CD14-positive monocyte (primary cell): Measurements from ENCODE around the gene SLC9A8. TPM values are rescaled to one million over a fixed set of nuclear protein-coding genes. Genes with fewer than 3 reads are reported as not detected.
A peak's percentile ranks its signal among the peaks of the same experiment; 100 is the strongest.

Source experiments
- DNase-seq, 3 donors: peaks; one replicate each; pipeline ENCODE4 v3.0.0-alpha.2; 2011 to 2022
- H2AFZ ChIP-seq: 2 replicates; pipeline ENCODE4 v1.6.0; 2012; ENCODE audit warnings: mild to moderate bottlenecking, low read depth, low read length, inconsistent platforms; ENCODE audit not compliant: insufficient read depth, poor library complexity, severe bottlenecking
- H3K27ac ChIP-seq, 2 donors: 1 replicate in 1 of 2; 2 replicates in 1 of 2; pipeline ENCODE4 v1.5.1; 2012 to 2013; ENCODE audit warnings: low read length in 2 of 2, control low read depth in 1 of 2, inconsistent platforms in 1 of 2, low read depth in 1 of 2, mild to moderate bottlenecking in 1 of 2
- H3K27me3 ChIP-seq, 2 donors: one replicate each; pipeline versions ENCODE4 v1.6.0 to v1.6.1; 2011 to 2013; ENCODE audit warnings: low read length in 2 of 2; ENCODE audit not compliant: control insufficient read depth in 2 of 2, insufficient read depth in 2 of 2
- H3K36me3 ChIP-seq, 2 donors: replicated peaks in 1 of 2; 1 replicate in 1 of 2; 2 replicates in 1 of 2; pipeline versions ENCODE4 v1.5.1 to v1.6.1; 2012 to 2013; ENCODE audit warnings: low read length in 2 of 2, control low read depth in 1 of 2, inconsistent platforms in 1 of 2, mild to moderate bottlenecking in 1 of 2; ENCODE audit not compliant: insufficient read depth in 2 of 2, control insufficient read depth in 1 of 2
- H3K4me1 ChIP-seq, 2 donors: 1 replicate in 1 of 2; 2 replicates in 1 of 2; pipeline versions ENCODE4 v1.5.1 to v1.6.1; 2012 to 2013; ENCODE audit warnings: low read length in 2 of 2, control low read depth in 1 of 2, inconsistent platforms in 1 of 2, mild to moderate bottlenecking in 1 of 2, moderate library complexity in 1 of 2; ENCODE audit not compliant: insufficient read depth in 2 of 2, control insufficient read depth in 1 of 2
- H3K4me2 ChIP-seq: replicated peaks from 2 replicates; pipeline ENCODE3; 2012; ENCODE audit warnings: low read length, moderate library complexity, mild to moderate bottlenecking; ENCODE audit not compliant: poor library complexity, severe bottlenecking; ENCODE audit errors: extremely low read depth
- H3K4me3 ChIP-seq, 3 experiments: fragments of 200-600 bp in 1 of 3; sonication (generic) in 1 of 3; replicated peaks in 1 of 3; 1 replicate in 2 of 3; 2 replicates in 1 of 3; pipeline ENCODE4 v1.5.1; 2011 to 2013; ENCODE audit warnings: low read length in 3 of 3, mild to moderate bottlenecking in 3 of 3, control low read depth in 2 of 3, low read depth in 2 of 3, inconsistent platforms in 1 of 3, moderate library complexity in 1 of 3
- H3K79me2 ChIP-seq: 2 replicates; pipeline ENCODE4 v1.6.0; 2012; ENCODE audit warnings: mild to moderate bottlenecking, control low read depth, inconsistent platforms, low read length, moderate library complexity; ENCODE audit not compliant: insufficient read depth
- H3K9ac ChIP-seq: 2 replicates; pipeline ENCODE4 v1.6.0; 2017; ENCODE audit warnings: low read length, mild to moderate bottlenecking; ENCODE audit not compliant: insufficient read depth, poor library complexity, severe bottlenecking
- H3K9me3 ChIP-seq, 2 donors: replicated peaks in 1 of 2; 1 replicate in 1 of 2; 2 replicates in 1 of 2; pipeline versions ENCODE4 v1.5.1 to v1.6.1; 2012 to 2013; ENCODE audit warnings: low read length in 2 of 2, control low read depth in 1 of 2; ENCODE audit not compliant: control insufficient read depth in 1 of 2, insufficient read depth in 1 of 2
- H4K20me1 ChIP-seq: 2 replicates; pipeline ENCODE4 v1.6.0; 2012; ENCODE audit warnings: mild to moderate bottlenecking, low read length, control low read depth, moderate library complexity; ENCODE audit not compliant: insufficient read depth
- H3K27ac Mint-ChIP-seq, 7 donors: one replicate each; pipeline ENCODE4 v1.8.0; 2020; ENCODE audit warnings: mild to moderate bottlenecking in 7 of 7, mixed read lengths in 7 of 7, moderate library complexity in 6 of 7, inconsistent platforms in 2 of 7
- H3K27me3 Mint-ChIP-seq, 3 donors: one replicate each; pipeline ENCODE4 v1.8.0; 2021 to 2022; ENCODE audit warnings: low read depth in 3 of 3, mild to moderate bottlenecking in 3 of 3, mixed read lengths in 3 of 3, moderate library complexity in 3 of 3, inconsistent platforms in 1 of 3
- H3K36me3 Mint-ChIP-seq, 2 donors: one replicate each; pipeline ENCODE4 v1.8.0; 2020; ENCODE audit warnings: mixed read lengths in 2 of 2, inconsistent platforms in 1 of 2, mild to moderate bottlenecking in 1 of 2
- H3K4me1 Mint-ChIP-seq: one replicate; pipeline ENCODE4 v1.8.0; 2020; ENCODE audit warnings: mild to moderate bottlenecking, mixed read lengths
- H3K4me3 Mint-ChIP-seq, 2 donors: one replicate each; pipeline ENCODE4 v1.8.0; 2020; ENCODE audit warnings: mild to moderate bottlenecking in 2 of 2, mixed read lengths in 2 of 2, moderate library complexity in 1 of 2
- H3K9me3 Mint-ChIP-seq, 7 donors: one replicate each; pipeline ENCODE4 v1.8.0; 2020 to 2022; ENCODE audit warnings: mixed read lengths in 7 of 7, mild to moderate bottlenecking in 6 of 7, moderate library complexity in 6 of 7, inconsistent platforms in 2 of 7
- WGBS: methylation state at CpG from one replicate; pipeline ENCODE4 v1.1.5; 2013; ENCODE audit warnings: missing lambda C conversion rate; ENCODE audit not compliant: insufficient coverage; 5-methylcytosine and 5-hydroxymethylcytosine counted together
- intact Hi-C, 2 donors: fragments of 100-400 bp; cut with micrococcal nuclease; formaldehyde crosslinking; loops; one replicate each; pipeline versions ENCODE4 v1.15.0 to v1.15.1; 2023
- polyA plus RNA-seq, 3 donors: library from polyadenylated mRNA; depleted of rRNA in 1 of 3; unstranded in 2 of 3; stranded (reverse) in 1 of 3; fragments of 300-500 nt in 2 of 3; fragments of >200 nt in 1 of 3; fragmentation: Illumina TruSeq in 2 of 3; gene quantifications; 1 replicate in 2 of 3; 2 replicates in 1 of 3; pipeline ENCODE4 v1.2.3, GENCODE V29; 2012 to 2021
- TF ChIP-seq, protein P1 (sequence below): fragments of 200-600 bp; IDR thresholded peaks from one replicate; pipeline ENCODE4 v1.8.0; 2022; ENCODE audit warnings: antibody characterized with exemption, mild to moderate bottlenecking

The SLC9A8 gene
- polyA plus RNA-seq, 3 donors: 3.0 to 14.6 (median 3.3) TPM

- peaks cover 38 to 53% of the 10 kb centered on the region in 2 donors for H3K4me1 ChIP-seq
- H3K4me3 ChIP-seq: no peak overlapping the region
- no peak overlapping the region for H2AFZ ChIP-seq
- peaks cover 0 to 3% (median 0%) of the 10 kb centered on the region in 7 donors for H3K9me3 Mint-ChIP-seq
- DNase-seq: peak; percentile 88 to 93 (median 92)
- H3K4me3 Mint-ChIP-seq: peak overlapping the region; percentile 21 to 81
- TF ChIP-seq, protein P1, sequence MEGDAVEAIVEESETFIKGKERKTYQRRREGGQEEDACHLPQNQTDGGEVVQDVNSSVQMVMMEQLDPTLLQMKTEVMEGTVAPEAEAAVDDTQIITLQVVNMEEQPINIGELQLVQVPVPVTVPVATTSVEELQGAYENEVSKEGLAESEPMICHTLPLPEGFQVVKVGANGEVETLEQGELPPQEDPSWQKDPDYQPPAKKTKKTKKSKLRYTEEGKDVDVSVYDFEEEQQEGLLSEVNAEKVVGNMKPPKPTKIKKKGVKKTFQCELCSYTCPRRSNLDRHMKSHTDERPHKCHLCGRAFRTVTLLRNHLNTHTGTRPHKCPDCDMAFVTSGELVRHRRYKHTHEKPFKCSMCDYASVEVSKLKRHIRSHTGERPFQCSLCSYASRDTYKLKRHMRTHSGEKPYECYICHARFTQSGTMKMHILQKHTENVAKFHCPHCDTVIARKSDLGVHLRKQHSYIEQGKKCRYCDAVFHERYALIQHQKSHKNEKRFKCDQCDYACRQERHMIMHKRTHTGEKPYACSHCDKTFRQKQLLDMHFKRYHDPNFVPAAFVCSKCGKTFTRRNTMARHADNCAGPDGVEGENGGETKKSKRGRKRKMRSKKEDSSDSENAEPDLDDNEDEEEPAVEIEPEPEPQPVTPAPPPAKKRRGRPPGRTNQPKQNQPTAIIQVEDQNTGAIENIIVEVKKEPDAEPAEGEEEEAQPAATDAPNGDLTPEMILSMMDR: no peak
- H3K27ac Mint-ChIP-seq: peak overlapping the region; percentile 90 to 95 (median 93)
- H4K20me1 ChIP-seq: no peaks in the 10 kb centered on the region
- H3K27me3 Mint-ChIP-seq: peaks cover 13 to 15% (median 14%) of the 10 kb centered on the region in 3 donors
- H3K9me3 ChIP-seq: no peaks in the 10 kb centered on the region
- intact Hi-C loops: no loop called here
- H3K36me3 Mint-ChIP-seq: peaks cover 0 to 12% of the 10 kb centered on the region in 2 donors
- H3K4me2 ChIP-seq: peak overlapping the region; percentile 6
- H3K36me3 ChIP-seq: no peaks in the 10 kb centered on the region
- peak overlapping the region; percentile 63 for H3K9ac ChIP-seq
- WGBS: 28% methylated on average over 8 of the region's 10 CpGs
- peaks cover 59% of the 10 kb centered on the region for H3K4me1 Mint-ChIP-seq
- H3K27ac ChIP-seq: peak overlapping the region; percentile 81 to 83
- H3K27me3 ChIP-seq: peaks cover 0 to 5% of the 10 kb centered on the region in 2 donors
- H3K79me2 ChIP-seq: no peaks in the 10 kb centered on the region
Measured at GRCh38 chr20:49794336-49795134, 18.1 kb upstream of the SLC9A8 start.

DNA sequence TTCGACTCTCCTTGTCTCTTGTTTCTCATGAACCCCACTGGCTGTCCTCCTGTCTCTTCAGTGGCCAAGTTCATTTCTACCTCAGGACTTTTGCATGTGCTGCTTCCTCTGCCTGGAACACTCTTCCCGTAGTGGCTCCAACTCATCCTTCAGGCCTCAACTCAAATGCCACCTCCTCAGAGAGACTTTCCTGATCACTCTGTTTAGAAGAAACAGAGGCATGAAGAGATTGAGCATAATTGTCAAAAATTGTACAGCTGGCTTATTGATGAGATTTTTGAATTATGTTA, 17.5 kb upstream of the SLC9A8 start:
- Mint-ChIP-seq H3K9me3 (peaks cover 0 to 3% (median 0%) of the 10 kb centered on the region in 7 donors), H3K36me3 (peaks cover 0 to 14% of the 10 kb centered on the region in 2 donors), H3K4me1 (peaks cover 59% of the 10 kb centered on the region), H3K4me3 (peak overlapping the region; percentile 21 to 81), H3K27me3 (peaks cover 13 to 16% (median 13%) of the 10 kb centered on the region in 3 donors), H3K27ac (peak overlapping the region; percentile 90 to 95 (median 93))
- Histone ChIP-seq H4K20me1 (no peaks in the 10 kb centered on the region), H3K79me2 (no peaks in the 10 kb centered on the region), H3K4me3 (no peak overlapping the region), H3K27me3 (peaks cover 0 to 5% of the 10 kb centered on the region in 2 donors), H3K9ac (peak overlapping the region; percentile 63), H3K27ac (peak overlapping the region; percentile 81 to 83), H2AFZ (no peak overlapping the region), H3K4me2 (no peak overlapping the region), H3K9me3 (no peaks in the 10 kb centered on the region), H3K4me1 (peaks cover 38 to 53% of the 10 kb centered on the region in 2 donors), H3K36me3 (no peaks in the 10 kb centered on the region)
- no peak for DNase-seq
- WGBS: 40% methylated on average over 2 of the region's 2 CpGs
- intact Hi-C loops: no loop called here
- TF ChIP-seq, protein P1: no peak
